Transverse colon (tissue), 3 donors: ENCODE measurements around the gene KRT83.

Experiments used
- CTCF ChIP-seq, 5 experiments: fragments of 200-600 bp in 3 of 5; fragments of 450-650 bp in 2 of 5; sonication (generic) in 3 of 5; IDR thresholded peaks; 1 replicate in 2 of 5; 2 replicates in 3 of 5; pipeline ENCODE4 v1.5.1; 2016 to 2017; ENCODE audit warnings: antibody characterized with exemption in 5 of 5, inconsistent platforms in 3 of 5, mild to moderate bottlenecking in 2 of 5, moderate library complexity in 1 of 5
- EP300 ChIP-seq: sonication (generic); formaldehyde crosslinking; IDR thresholded peaks from one replicate; pipeline ENCODE4 v1.6.1; 2017; ENCODE audit warnings: antibody characterized with exemption, low read depth
- POLR2A ChIP-seq: fragments of 450-650 bp; IDR thresholded peaks from one replicate; pipeline ENCODE4 v1.6.1; 2016; ENCODE audit warnings: antibody characterized with exemption, mild to moderate bottlenecking, moderate library complexity

GRCh38 chr12:52266514-52266913 lies 54.7 kb downstream of the KRT83 start:
- no peak for TF ChIP-seq POLR2A
- no peak for TF ChIP-seq CTCF (IDR thresholded peaks at IDR 0.05)
- no peak for TF ChIP-seq EP300
